A549 (cell line): ENCODE measurements around the gene LSM8. TPM values are rescaled to one million over a fixed set of nuclear protein-coding genes. Genes with fewer than 3 reads are reported as not detected.

ENCODE experiments used
- ATAC-seq, 2 experiments: fragments of 200-7000 bp in 1 of 2; fragments of >200 bp in 1 of 2; cut with Nextera tagmentation in 1 of 2; cut with Tn5 transposase in 1 of 2; 3 replicates each; pipeline versions ENCODE4 v1.8.0 to v1.9.1; 2018 to 2020; ENCODE audit warnings: mild to moderate bottlenecking in 1 of 2, moderate library complexity in 1 of 2
- CTCF ChIA-PET: fragments of 300-600 bp; sonication (Branson Sonifier 250); formaldehyde crosslinking; extraction: SDS; loops from one replicate; lab custom pipeline; 2021; ENCODE audit warnings: antibody characterized with exemption, inconsistent platforms; lab: Yijun Ruan, JAX
- POLR2A ChIA-PET: fragments of 350-600 bp; formaldehyde crosslinking; extraction: SDS; loops from one replicate; lab custom pipeline; 2021; ENCODE audit warnings: antibody characterized with exemption, inconsistent platforms; lab: Yijun Ruan, JAX
- DNase-seq, 2 experiments: peaks; one replicate each; pipeline versions ENCODE4 v3.0.0 to v3.0.0-alpha.2; 2011 to 2016; ENCODE audit warnings: low read depth in 1 of 2, low spot score in 1 of 2
- FAIRE-seq: peaks from 2 replicates; lab custom pipeline; 2011; peaks lifted over from hg19 to GRCh38; lab: Jason Lieb, UNC
- H3K27ac ChIP-seq, 2 experiments: fragments of >200 bp; sonication (Bioruptor Twin); formaldehyde crosslinking; 3 replicates each; pipeline ENCODE4 v1.5.1; 2016 to 2017
- H3K4me1 ChIP-seq: fragments of >200 bp; sonication (Bioruptor Twin); formaldehyde crosslinking; 3 replicates; pipeline ENCODE4 v1.6.1; 2016
- H3K4me2 ChIP-seq: fragments of >200 bp; sonication (Bioruptor Twin); formaldehyde crosslinking; 3 replicates; pipeline ENCODE4 v1.6.1; 2016
- H3K4me3 ChIP-seq: fragments of >200 bp; sonication (Bioruptor Twin); formaldehyde crosslinking; 3 replicates; pipeline ENCODE4 v1.5.1; 2016
- H3K9me3 ChIP-seq: fragments of >200 bp; sonication (Bioruptor Twin); formaldehyde crosslinking; 3 replicates; pipeline ENCODE4 v1.6.1; 2016
- BCL3 ChIP-seq: fragments of >200 bp; sonication (Bioruptor Twin); formaldehyde crosslinking; IDR thresholded peaks from 3 replicates; pipeline ENCODE4 v1.6.1; 2016
- CBX8 ChIP-seq: fragments of 200-600 bp; sonication (generic); IDR thresholded peaks from 2 replicates; pipeline ENCODE4 v1.6.1; 2016
- EP300 ChIP-seq, 2 experiments: fragments of >200 bp; sonication (Bioruptor Twin); formaldehyde crosslinking; IDR thresholded peaks; 2 replicates in 1 of 2; 3 replicates in 1 of 2; pipeline ENCODE4 v1.6.1; 2016 to 2017
- ESRRA ChIP-seq: fragments of 150-350 bp; IDR thresholded peaks from 2 replicates; pipeline ENCODE4 v1.6.1; 2014; ENCODE audit warnings: mild to moderate bottlenecking, low read length, borderline replicate concordance
- HOXA7 ChIP-seq: fragments of 250-450 bp; sonication (Bioruptor Pico); IDR thresholded peaks from 2 replicates; pipeline ENCODE4 v1.5.0; 2020; ENCODE audit warnings: mild to moderate bottlenecking, moderate library complexity
- HOXB13 ChIP-seq: fragments of 250-450 bp; sonication (Bioruptor Pico); IDR thresholded peaks from 2 replicates; pipeline ENCODE4 v1.5.0; 2020; ENCODE audit warnings: low read depth, mild to moderate bottlenecking, moderate library complexity
- HOXB5 ChIP-seq: fragments of 250-450 bp; sonication (Bioruptor Pico); IDR thresholded peaks from 2 replicates; pipeline ENCODE4 v1.5.0; 2020; ENCODE audit warnings: mild to moderate bottlenecking, moderate library complexity
- MAX ChIP-seq: IDR thresholded peaks from 2 replicates; pipeline ENCODE4 v1.6.1; 2012
- MYC ChIP-seq: IDR thresholded peaks from 2 replicates; pipeline ENCODE4 v1.6.1; 2012; ENCODE audit warnings: mild to moderate bottlenecking, inconsistent platforms, low read length, improper control_type of control experiment, borderline replicate concordance
- NFE2L2 ChIP-seq: fragments of 150-350 bp; conservative IDR thresholded peaks from 2 replicates; pipeline ENCODE4 v1.6.1; 2014; ENCODE audit warnings: low read length
- PBX3 ChIP-seq: IDR thresholded peaks from 2 replicates; pipeline ENCODE4 v1.6.1; 2012
- PHF8 ChIP-seq: fragments of 200-600 bp; sonication (generic); IDR thresholded peaks from 2 replicates; pipeline ENCODE4 v1.6.1; 2016; ENCODE audit warnings: low read depth, mild to moderate bottlenecking, antibody characterized with exemption, moderate library complexity, borderline replicate concordance
- POLR2A ChIP-seq: IDR thresholded peaks from 2 replicates; pipeline ENCODE4 v1.6.1; 2012; ENCODE audit warnings: mild to moderate bottlenecking, low read length
- RAD21 ChIP-seq, 2 experiments: fragments of >200 bp in 1 of 2; sonication (Bioruptor Twin) in 1 of 2; formaldehyde crosslinking in 1 of 2; IDR thresholded peaks in 1 of 2; conservative IDR thresholded peaks in 1 of 2; 2 replicates in 1 of 2; 3 replicates in 1 of 2; pipeline ENCODE4 v1.6.1; 2012 to 2018; ENCODE audit warnings: inconsistent platforms in 1 of 2
- REST ChIP-seq: fragments of 200-600 bp; sonication (generic); IDR thresholded peaks from 2 replicates; pipeline ENCODE4 v1.6.1; 2016; ENCODE audit warnings: antibody characterized with exemption, mild to moderate bottlenecking, moderate library complexity
- RNF2 ChIP-seq: fragments of 200-600 bp; sonication (generic); IDR thresholded peaks from 2 replicates; pipeline ENCODE4 v1.6.1; 2016; ENCODE audit warnings: low read depth, mild to moderate bottlenecking, antibody characterized with exemption, moderate library complexity, borderline replicate concordance
- SMC3 ChIP-seq: fragments of >200 bp; sonication (Bioruptor Twin); formaldehyde crosslinking; IDR thresholded peaks from 3 replicates; pipeline ENCODE4 v1.6.1; 2018; ENCODE audit warnings: inconsistent platforms
- USF2 ChIP-seq: fragments of 450-650 bp; IDR thresholded peaks from 2 replicates; pipeline ENCODE4 v1.6.1; 2014; ENCODE audit warnings: antibody characterized with exemption
- ZC3H11A ChIP-seq: fragments of 450-650 bp; IDR thresholded peaks from 2 replicates; pipeline ENCODE4 v1.6.1; 2014; ENCODE audit warnings: antibody characterized with exemption, mild to moderate bottlenecking
- ZFP36 ChIP-seq: fragments of 450-650 bp; IDR thresholded peaks from 2 replicates; pipeline ENCODE4 v1.6.1; 2014; ENCODE audit warnings: borderline replicate concordance; ENCODE audit not compliant: partially characterized antibody
- WGBS: methylation state at CpG from one replicate; pipeline ENCODE4 v1.1.6; 2017; ENCODE audit errors: missing lambda C conversion rate; 5-methylcytosine and 5-hydroxymethylcytosine counted together
- polyA plus RNA-seq, 4 experiments: library from polyadenylated mRNA; depleted of rRNA in 3 of 4; stranded (reverse); fragments of >200 nt; fragmentation: RNase III in 1 of 4; extraction: RNeasy Plus Mini Kit Qiagen cat#74134 plus additional on column Dnase treatment in 1 of 4; gene quantifications; 2 replicates in 3 of 4; 3 replicates in 1 of 4; pipeline ENCODE4 v1.2.3, GENCODE V29; 2011 to 2017
- TF ChIP-seq, protein P1 (sequence below): fragments of >200 bp; sonication (Bioruptor Twin); formaldehyde crosslinking; IDR thresholded peaks from 3 replicates; pipeline ENCODE4 v1.5.1; 2016

The LSM8 gene
- polyA plus RNA-seq, 2 of the 4 experiments (the other 2 are of a cell fraction), result 63.6 to 142 TPM

DNA sequence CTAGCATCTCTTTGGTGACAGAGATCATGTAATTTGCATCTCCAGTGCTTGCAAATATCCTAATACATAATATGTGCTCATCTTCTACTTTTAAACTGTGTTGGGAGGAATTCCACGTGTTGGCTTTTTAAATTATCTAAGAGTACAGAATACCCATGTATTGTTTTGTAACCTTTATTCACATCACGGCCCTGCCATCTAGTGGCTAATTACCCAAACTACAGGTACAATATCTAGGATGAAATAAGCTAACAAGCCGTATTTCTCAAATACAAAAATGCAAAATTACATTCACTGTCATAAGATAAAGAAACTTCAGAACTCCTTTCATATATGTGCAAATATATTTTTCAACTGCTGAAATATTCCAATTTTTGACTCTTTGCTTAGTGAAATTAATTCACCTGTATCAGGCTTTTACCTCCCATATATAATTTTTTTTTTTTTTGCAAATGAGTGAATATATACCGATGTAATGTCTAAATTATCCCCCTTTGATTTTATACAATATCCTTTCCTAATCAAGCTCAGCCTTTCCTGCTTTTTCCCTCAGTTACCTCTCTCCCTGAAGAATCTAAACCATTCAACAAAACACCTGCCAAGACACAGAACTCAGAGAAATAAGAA lies 30.3 kb upstream of the LSM8 start:
- no peak for TF ChIP-seq PHF8
- TF ChIP-seq RNF2, result no peak
- TF ChIP-seq HOXB5 (CRISPR knock-in tag), result no peak
- no peak for TF ChIP-seq HOXA7 (CRISPR knock-in tag)
- peak; percentile 61 to 70 for TF ChIP-seq RAD21 (conservative IDR thresholded peaks at IDR 0.05 in 1 of 2, IDR thresholded peaks at IDR 0.05 in 1 of 2)
- TF ChIP-seq MAX, result no peak
- TF ChIP-seq, protein P1, sequence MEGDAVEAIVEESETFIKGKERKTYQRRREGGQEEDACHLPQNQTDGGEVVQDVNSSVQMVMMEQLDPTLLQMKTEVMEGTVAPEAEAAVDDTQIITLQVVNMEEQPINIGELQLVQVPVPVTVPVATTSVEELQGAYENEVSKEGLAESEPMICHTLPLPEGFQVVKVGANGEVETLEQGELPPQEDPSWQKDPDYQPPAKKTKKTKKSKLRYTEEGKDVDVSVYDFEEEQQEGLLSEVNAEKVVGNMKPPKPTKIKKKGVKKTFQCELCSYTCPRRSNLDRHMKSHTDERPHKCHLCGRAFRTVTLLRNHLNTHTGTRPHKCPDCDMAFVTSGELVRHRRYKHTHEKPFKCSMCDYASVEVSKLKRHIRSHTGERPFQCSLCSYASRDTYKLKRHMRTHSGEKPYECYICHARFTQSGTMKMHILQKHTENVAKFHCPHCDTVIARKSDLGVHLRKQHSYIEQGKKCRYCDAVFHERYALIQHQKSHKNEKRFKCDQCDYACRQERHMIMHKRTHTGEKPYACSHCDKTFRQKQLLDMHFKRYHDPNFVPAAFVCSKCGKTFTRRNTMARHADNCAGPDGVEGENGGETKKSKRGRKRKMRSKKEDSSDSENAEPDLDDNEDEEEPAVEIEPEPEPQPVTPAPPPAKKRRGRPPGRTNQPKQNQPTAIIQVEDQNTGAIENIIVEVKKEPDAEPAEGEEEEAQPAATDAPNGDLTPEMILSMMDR, result peak; percentile 62
- TF ChIP-seq BCL3, result no peak
- TF ChIP-seq NFE2L2, result no peak
- TF ChIP-seq MYC, result no peak
- no peak for TF ChIP-seq USF2
- no peak for TF ChIP-seq CBX8
- no peak for TF ChIP-seq REST
- TF ChIP-seq SMC3, result peak; percentile 47; the same call in 2 of the 3 replicates
- no peak for TF ChIP-seq POLR2A
- TF ChIP-seq ZC3H11A, result no peak
- TF ChIP-seq HOXB13 (CRISPR knock-in tag), result no peak
- no peak for TF ChIP-seq ESRRA
- no peak for TF ChIP-seq EP300 (IDR thresholded peaks at IDR 0.05)
- CTCF ChIA-PET, result interaction anchor here (0.6 to 1.9 kb wide), 9 partner anchors 18 to 1980 kb away, joined by 3 to 7 read pairs (median 3); no protein-coding TSS in a partner anchor
- FAIRE-seq (no peak), ATAC-seq (no peak; a peak in 1 of 6 replicates), DNase-seq (peak in 1 of 2 experiments; percentile 38)
- no peak overlapping the region for H3K4me2 ChIP-seq
- POLR2A ChIA-PET, result no interaction called here
- 10% methylated on average over 4 of the region's 4 CpGs for WGBS
- peaks cover 9% of the 10 kb centered on the region for H3K9me3 ChIP-seq
- no peaks in the 10 kb centered on the region for H3K4me1 ChIP-seq
- H3K27ac ChIP-seq, result no peak overlapping the region
- no peak overlapping the region for H3K4me3 ChIP-seq

GRCh38 chr7:118158766-118159165 lies 25.2 kb upstream of the LSM8 start:
- ATAC-seq (no peak), FAIRE-seq (no peak), DNase-seq (peak in 1 of 2 experiments; percentile 11)
- POLR2A ChIA-PET, result no interaction called here
- CTCF ChIA-PET, result no interaction called here
- Histone ChIP-seq H3K4me1 (no peaks in the 10 kb centered on the region), H3K4me2 (no peak overlapping the region), H3K4me3 (no peak overlapping the region), H3K27ac (no peak overlapping the region), H3K9me3 (peaks cover 12% of the 10 kb centered on the region)
- TF ChIP-seq PBX3 (no peak), ZFP36 (peak; percentile 86)
